Measurements from ENCODE around the gene SPDL1. TPM values are rescaled to one million over a fixed set of nuclear protein-coding genes. Genes with fewer than 3 reads are reported as not detected.

SPDL1 gene
- total and polyA plus RNA-seq, 2 of the 8 experiments (the other 6 are each of a cell fraction or from before 2014, with no cell fraction given), result 16.9 to 44.5 TPM

DNA sequence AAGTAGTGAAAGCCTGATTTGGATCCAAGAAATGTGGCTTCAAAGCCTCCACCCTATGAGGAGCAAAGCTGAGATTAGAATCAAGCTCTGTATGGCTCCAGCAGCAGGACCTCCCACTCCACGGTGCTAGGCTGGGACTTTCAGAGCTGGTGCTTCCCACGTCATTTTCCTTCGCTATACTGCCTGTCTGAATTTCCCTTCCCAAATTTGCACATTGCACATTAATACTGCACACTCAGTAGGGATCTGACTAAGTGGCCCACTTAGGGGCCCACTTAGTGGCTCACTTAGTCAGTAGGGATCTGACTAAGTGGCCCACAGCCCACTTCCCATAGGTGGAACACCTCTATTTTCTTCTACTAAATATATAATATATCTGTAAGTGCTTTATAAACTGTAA is 14.1 kb upstream of the SPDL1 start:
- no peak overlapping the region for H2AK5ac ChIP-seq (ENCODE audit: low read depth, low read length)
- CTCF ChIA-PET (ENCODE audit: partially characterized antibody), result interaction anchor here (0.8 to 2.9 kb wide), 5 partner anchors 11 to 582 kb away, joined by 3 to 18 read pairs (median 3); no protein-coding TSS in a partner anchor
- WGBS, 2 experiments (ENCODE audit: extremely low coverage in 1 of 2, insufficient coverage in 1 of 2, insufficient read length in 1 of 2, insufficient replicate concordance in 2 of 2, low coverage in 1 of 2, low lambda C conversion rate in 2 of 2, missing lambda C conversion rate in 1 of 2), result 91% methylated on average over 3 of the region's 3 CpGs; no CpG with 5 or more reads in 1 of the 2 experiments
- TF ChIP-seq CHD2 (IDR thresholded peaks at IDR 0.05; ENCODE audit: low read length), result no peak
- TF ChIP-seq POU5F1 (IDR thresholded peaks at IDR 0.05; ENCODE audit: low read depth, low read length), result no peak
- no peak for TF ChIP-seq TAF1 (IDR thresholded peaks at IDR 0.05; ENCODE audit: low read depth, low read length)
- TF ChIP-seq KDM1A (IDR thresholded peaks at IDR 0.05; ENCODE audit: borderline replicate concordance, low read length), result no peak
- TF ChIP-seq BACH1 (IDR thresholded peaks at IDR 0.05; ENCODE audit: low read length), result no peak
- TF ChIP-seq ASH2L (IDR thresholded peaks at IDR 0.05; ENCODE audit: low read length), result no peak
- no peak for TF ChIP-seq RXRA (IDR thresholded peaks at IDR 0.05; ENCODE audit: insufficient read depth, low read depth, low read length)
- no peak for TF ChIP-seq TBP (IDR thresholded peaks at IDR 0.05; ENCODE audit: low read depth, low read length)
- TF ChIP-seq, protein P1, sequence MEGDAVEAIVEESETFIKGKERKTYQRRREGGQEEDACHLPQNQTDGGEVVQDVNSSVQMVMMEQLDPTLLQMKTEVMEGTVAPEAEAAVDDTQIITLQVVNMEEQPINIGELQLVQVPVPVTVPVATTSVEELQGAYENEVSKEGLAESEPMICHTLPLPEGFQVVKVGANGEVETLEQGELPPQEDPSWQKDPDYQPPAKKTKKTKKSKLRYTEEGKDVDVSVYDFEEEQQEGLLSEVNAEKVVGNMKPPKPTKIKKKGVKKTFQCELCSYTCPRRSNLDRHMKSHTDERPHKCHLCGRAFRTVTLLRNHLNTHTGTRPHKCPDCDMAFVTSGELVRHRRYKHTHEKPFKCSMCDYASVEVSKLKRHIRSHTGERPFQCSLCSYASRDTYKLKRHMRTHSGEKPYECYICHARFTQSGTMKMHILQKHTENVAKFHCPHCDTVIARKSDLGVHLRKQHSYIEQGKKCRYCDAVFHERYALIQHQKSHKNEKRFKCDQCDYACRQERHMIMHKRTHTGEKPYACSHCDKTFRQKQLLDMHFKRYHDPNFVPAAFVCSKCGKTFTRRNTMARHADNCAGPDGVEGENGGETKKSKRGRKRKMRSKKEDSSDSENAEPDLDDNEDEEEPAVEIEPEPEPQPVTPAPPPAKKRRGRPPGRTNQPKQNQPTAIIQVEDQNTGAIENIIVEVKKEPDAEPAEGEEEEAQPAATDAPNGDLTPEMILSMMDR (IDR thresholded peaks at IDR 0.05; ENCODE audit: control extremely low read depth in 1 of 3, insufficient read depth in 1 of 3, low read depth in 1 of 3, low read length in 3 of 3), result no peak
- no peak for TF ChIP-seq POLR2AphosphoS5 (IDR thresholded peaks at IDR 0.05; ENCODE audit: low read depth, low read length)
- no peak for TF ChIP-seq ATF2 (IDR thresholded peaks at IDR 0.05; ENCODE audit: low read length)

More for the DNA sequence above, 14.1 kb upstream of the SPDL1 start:
- Histone ChIP-seq H3K56ac (replicated peaks; ENCODE audit: insufficient read length, low read depth, low read length) (no peak overlapping the region), H3K27me3 (replicated peaks in 1 of 4; ENCODE audit: control insufficient read depth in 3 of 4, extremely low read depth in 1 of 4, insufficient read depth in 3 of 4, low read length in 3 of 4) (no peaks in the 10 kb centered on the region), H4K20me1 (replicated peaks in 1 of 2; ENCODE audit: control insufficient read depth in 1 of 2, insufficient read depth in 2 of 2, low read length in 2 of 2) (no peaks in the 10 kb centered on the region), H3K4ac (replicated peaks; ENCODE audit: insufficient read length, low read depth, low read length) (no peak overlapping the region), H3K23ac (ENCODE audit: insufficient read length) (no peak overlapping the region), H4K8ac (ENCODE audit: extremely low read depth, insufficient read depth, low read length) (0 out of 2 replicates have a peak overlapping the region, but pooled peaks have one; percentile 20), H2BK120ac (replicated peaks; ENCODE audit: low read depth, low read length) (no peak overlapping the region), H3K4me3 (ENCODE audit: extremely low read depth in 1 of 4, insufficient read depth in 2 of 4, low read depth in 3 of 4, low read length in 4 of 4) (no peak overlapping the region), H3K36me3 (ENCODE audit: control insufficient read depth in 2 of 4, insufficient read depth in 4 of 4, low read length in 3 of 4) (no peaks in the 10 kb centered on the region), H2AFZ (ENCODE audit: low read length) (no peak overlapping the region), H3K14ac (ENCODE audit: insufficient read length) (no peak overlapping the region), H2BK5ac (ENCODE audit: low read depth, low read length) (no peak overlapping the region), H4K5ac (ENCODE audit: insufficient read length, low read depth, low read length) (no peak overlapping the region), H3K4me1 (replicated peaks in 1 of 4; ENCODE audit: control insufficient read depth in 3 of 4, insufficient read depth in 4 of 4, low read length in 3 of 4) (no peaks in the 10 kb centered on the region), H3K27ac (ENCODE audit: low read depth, low read length) (no peak overlapping the region), H4K91ac (replicated peaks; ENCODE audit: insufficient read length, low read length) (no peak overlapping the region), H2BK20ac (ENCODE audit: low read length) (no peak overlapping the region), H3K79me2 (ENCODE audit: control insufficient read depth in 1 of 2, insufficient read depth in 2 of 2, low read length in 2 of 2) (no peaks in the 10 kb centered on the region), H3K9ac (replicated peaks in 1 of 4; ENCODE audit: extremely low read depth in 1 of 4, low read depth in 3 of 4, low read length in 3 of 4) (no peak overlapping the region), H3K79me1 (ENCODE audit: low read depth, low read length) (no peaks in the 10 kb centered on the region), H2BK15ac (ENCODE audit: low read length) (no peak overlapping the region), H3K18ac (ENCODE audit: extremely low read depth, low read length) (no peak overlapping the region), H3K9me3 (ENCODE audit: insufficient read depth in 2 of 2, low read depth in 1 of 2, low read length in 1 of 2) (no peaks in the 10 kb centered on the region), H3K4me2 (ENCODE audit: insufficient read depth in 1 of 2, low read depth in 2 of 2, low read length in 2 of 2) (no peak overlapping the region), H2BK12ac (ENCODE audit: low read depth, low read length) (no peak overlapping the region), H3K23me2 (ENCODE audit: low read depth, low read length) (no peaks in the 10 kb centered on the region)
- DNase-seq (ENCODE audit: low read depth in 1 of 2, low spot score in 2 of 2) (no peak), FAIRE-seq (no peak)
- POLR2A ChIA-PET (ENCODE audit: partially characterized antibody), result interaction anchor here (1.9 kb wide), 1 partner anchor 14 kb away, joined by 8 read pairs; the partner anchor contains the start of gene SPDL1
